Calu3 (cell line): Measurements from ENCODE around the gene SF1. TPM values are rescaled to one million over a fixed set of nuclear protein-coding genes. Genes with fewer than 3 reads are reported as not detected.

Experiments
- BruUV-seq: library from RNA; stranded (reverse); fragments of 400-500 nt; replicated peaks from 2 replicates; lab custom pipeline; 2021; lab: Mats Ljungman, UMichigan
- CTCF ChIA-PET: fragments of 300-600 bp; sonication (Branson Sonifier 250); formaldehyde crosslinking; loops from one replicate; lab custom pipeline; 2022; ENCODE audit warnings: antibody characterized with exemption; lab: Charles Lee
- DNase-seq: peaks from one replicate; pipeline ENCODE4 v3.0.0; 2022
- H3K27ac Mint-ChIP-seq: one replicate; pipeline ENCODE4 v1.8.0; 2022; ENCODE audit warnings: mixed read lengths; ENCODE audit not compliant: unreplicated experiment
- H3K27me3 Mint-ChIP-seq: one replicate; pipeline ENCODE4 v1.8.0; 2022; ENCODE audit warnings: mixed read lengths; ENCODE audit not compliant: unreplicated experiment
- H3K36me3 Mint-ChIP-seq: one replicate; pipeline ENCODE4 v1.8.0; 2022; ENCODE audit warnings: mild to moderate bottlenecking, moderate library complexity, mixed read lengths; ENCODE audit not compliant: insufficient read depth, unreplicated experiment
- H3K4me1 Mint-ChIP-seq: one replicate; pipeline ENCODE4 v1.8.0; 2022; ENCODE audit warnings: mild to moderate bottlenecking, low read depth, mixed read lengths; ENCODE audit not compliant: unreplicated experiment
- H3K4me3 Mint-ChIP-seq: one replicate; pipeline ENCODE4 v1.8.0; 2022; ENCODE audit warnings: mild to moderate bottlenecking, low read depth, moderate library complexity, mixed read lengths; ENCODE audit not compliant: unreplicated experiment
- H3K9me3 Mint-ChIP-seq: one replicate; pipeline ENCODE4 v1.8.0; 2022; ENCODE audit warnings: low read depth, mixed read lengths; ENCODE audit not compliant: unreplicated experiment
- CTCF ChIP-seq: fragments of 200-600 bp; IDR thresholded peaks from one replicate; pipeline ENCODE4 v1.8.0; 2022; ENCODE audit warnings: antibody characterized with exemption; ENCODE audit not compliant: unreplicated experiment
- intact Hi-C: fragments of 100-400 bp; cut with micrococcal nuclease; formaldehyde crosslinking; loops from one replicate; pipeline ENCODE4 v1.10.0; 2022; ENCODE audit not compliant: unreplicated experiment
- total RNA-seq: library from RNA; stranded (reverse); gene quantifications from 2 replicates; pipeline ENCODE4 v1.2.3, GENCODE V29; 2022

Gene SF1
- total RNA-seq, 1 experiment from 2014 or later, result 312 TPM

GRCh38 chr11:64723907-64724862 lies 54.2 kb downstream of the SF1 start:
- BruUV-seq, result no TSS peak
- Mint-ChIP-seq H3K27ac (no peak overlapping the region), H3K27me3 (peaks cover 97% of the 10 kb centered on the region), H3K9me3 (no peaks in the 10 kb centered on the region), H3K36me3 (no peaks in the 10 kb centered on the region), H3K4me1 (no peaks in the 10 kb centered on the region), H3K4me3 (no peak overlapping the region)
- no peak for DNase-seq
- intact Hi-C loops, result no loop called here
- TF ChIP-seq CTCF, result no peak
- CTCF ChIA-PET, result no interaction called here

GRCh38 chr11:64723117-64723906 lies 55.0 kb downstream of the SF1 start, which contains the start of gene NRXN2:
TSS of gene NRXN2 (minus strand) at chr11:64723197. CDS start at chr11:64713699, 9,498 bp downstream.
- intact Hi-C loops, result no loop called here
- Mint-ChIP-seq H3K9me3 (no peaks in the 10 kb centered on the region), H3K4me3 (peak within 1 kb of the TSS; percentile 33), H3K27me3 (peaks cover 97% of the 10 kb centered on the region), H3K4me1 (no peaks in the 10 kb centered on the region), H3K36me3 (no peaks in the 10 kb centered on the region), H3K27ac (no peak within 1 kb of the TSS)
- DNase-seq, result peak; percentile 77
- TF ChIP-seq CTCF, result peak; percentile 93
- CTCF ChIA-PET, result no interaction called here
- no TSS peak for BruUV-seq

- Mint-ChIP-seq H3K36me3 (no peaks in the 10 kb centered on the region), H3K9me3 (no peaks in the 10 kb centered on the region), H3K4me3 (no peak overlapping the region), H3K4me1 (no peaks in the 10 kb centered on the region), H3K27ac (no peak overlapping the region), H3K27me3 (peaks cover 97% of the 10 kb centered on the region)
- DNase-seq, result no peak
- BruUV-seq, result no TSS peak
- intact Hi-C loops, result no loop called here
- CTCF ChIA-PET, result no interaction called here
- no peak for TF ChIP-seq CTCF
Observed at GRCh38 chr11:64722141-64723065, 55.9 kb downstream of the SF1 start.

GRCh38 chr11:64721359-64721699 lies 57.0 kb downstream of the SF1 start:
- no peak overlapping the region for H3K4me3 Mint-ChIP-seq
- TF ChIP-seq CTCF, result no peak
- H3K4me1 Mint-ChIP-seq, result no peaks in the 10 kb centered on the region
- DNase-seq, result no peak
- CTCF ChIA-PET, result no interaction called here
- no TSS peak for BruUV-seq
- no peaks in the 10 kb centered on the region for H3K36me3 Mint-ChIP-seq
- intact Hi-C loops, result no loop called here
- no peak overlapping the region for H3K27ac Mint-ChIP-seq
- no peaks in the 10 kb centered on the region for H3K9me3 Mint-ChIP-seq
- peaks cover 97% of the 10 kb centered on the region for H3K27me3 Mint-ChIP-seq
